Measurements from ENCODE around the gene F13A1.
"Not testable (repeated sequence)": the region's sequence is repeated elsewhere in the genome, so short reads cannot be mapped to it uniquely, and the experiment has no call there.

Gene F13A1

GRCh38 chr6:6317825-6318733 is 2.4 kb downstream of the F13A1 start:
- DNase-seq: no peak

- no peak for DNase-seq
Observed at GRCh38 chr6:6317386-6317785, 3.1 kb downstream of the F13A1 start.

- DNase-seq: no peak
Observed at GRCh38 chr6:6315660-6316059, 4.8 kb downstream of the F13A1 start.

- DNase-seq: no peak
Observed at GRCh38 chr6:6314596-6314995, 5.9 kb downstream of the F13A1 start.

- no peak for DNase-seq
Observed at GRCh38 chr6:6312901-6313441, 7.5 kb downstream of the F13A1 start.

GRCh38 chr6:6305575-6305974 is 14.9 kb downstream of the F13A1 start:
- no peak for DNase-seq

GRCh38 chr6:6300383-6300782 is 20.1 kb downstream of the F13A1 start:
- not testable (repeated sequence) for DNase-seq

- DNase-seq: no peak
Observed at GRCh38 chr6:6293317-6293716, 27.1 kb downstream of the F13A1 start.

GRCh38 chr6:6287415-6287814 is 33.0 kb downstream of the F13A1 start:
- DNase-seq: no peak

- DNase-seq: no peak
Observed at GRCh38 chr6:6285679-6286078, 34.8 kb downstream of the F13A1 start.

GRCh38 chr6:6284221-6284966 is 36.1 kb downstream of the F13A1 start:
- DNase-seq: no peak

- no peak for DNase-seq
Observed at GRCh38 chr6:6283746-6284145, 36.7 kb downstream of the F13A1 start.

- no peak for DNase-seq
Observed at GRCh38 chr6:6282716-6283115, 37.7 kb downstream of the F13A1 start.

GRCh38 chr6:6277413-6277812 is 43.0 kb downstream of the F13A1 start:
- DNase-seq: no peak

- DNase-seq: no peak
Observed at GRCh38 chr6:6270948-6271535, 49.4 kb downstream of the F13A1 start.

GRCh38 chr6:6260196-6260722 is 60.2 kb downstream of the F13A1 start:
- no peak for DNase-seq

GRCh38 chr6:6256886-6257285 is 63.6 kb downstream of the F13A1 start:
- no peak for DNase-seq

GRCh38 chr6:6256259-6256658 is 64.2 kb downstream of the F13A1 start:
- no peak for DNase-seq

- DNase-seq: no peak
Observed at GRCh38 chr6:6251555-6252280, 68.7 kb downstream of the F13A1 start.

- DNase-seq: no peak
Observed at GRCh38 chr6:6248651-6249050, 71.8 kb downstream of the F13A1 start.

GRCh38 chr6:6246544-6246943 is 73.9 kb downstream of the F13A1 start:
- no peak for DNase-seq

- no peak for DNase-seq
Observed at GRCh38 chr6:6244624-6245023, 75.8 kb downstream of the F13A1 start.

GRCh38 chr6:6243846-6244245 is 76.6 kb downstream of the F13A1 start:
- no peak for DNase-seq

Measured in NCI-H187 treated with DMSO at 0.1 percent for 48 hours (cell line).